Stimulated activated naive CD8-positive, alpha-beta T cell treated with anti-CD3 and anti-CD28 coated beads, Interleukin-15, amount 100 ng/mL, for 72 hours (primary cell): ENCODE data around the gene HSPBP1.

Source experiments
- ATAC-seq: fragments of 150-1000 bp; cut with Tn5 transposase; 2 replicates; pipeline ENCODE4 v1.10.0; 2021; ENCODE audit warnings: mild to moderate bottlenecking, moderate library complexity
- DNase-seq, 2 donors: peaks; one replicate each; pipeline ENCODE4 v3.0.0; 2021 to 2022
- H3K27ac Mint-ChIP-seq, 2 donors: one replicate each; pipeline ENCODE4 v1.8.0; 2022; ENCODE audit warnings: mild to moderate bottlenecking in 2 of 2, mixed read lengths in 2 of 2, moderate library complexity in 2 of 2
- H3K27me3 Mint-ChIP-seq: one replicate; pipeline ENCODE4 v1.8.0; 2022; ENCODE audit warnings: mixed read lengths
- H3K4me1 Mint-ChIP-seq: one replicate; pipeline ENCODE4 v1.8.0; 2022; ENCODE audit warnings: mild to moderate bottlenecking, mixed read lengths
- H3K4me3 Mint-ChIP-seq, 2 donors: one replicate each; pipeline ENCODE4 v1.8.0; 2022; ENCODE audit warnings: mild to moderate bottlenecking in 2 of 2, mixed read lengths in 2 of 2, moderate library complexity in 1 of 2
- H3K9me3 Mint-ChIP-seq, 2 donors: one replicate each; pipeline ENCODE4 v1.8.0; 2022; ENCODE audit warnings: mixed read lengths in 2 of 2

Gene HSPBP1

DNA sequence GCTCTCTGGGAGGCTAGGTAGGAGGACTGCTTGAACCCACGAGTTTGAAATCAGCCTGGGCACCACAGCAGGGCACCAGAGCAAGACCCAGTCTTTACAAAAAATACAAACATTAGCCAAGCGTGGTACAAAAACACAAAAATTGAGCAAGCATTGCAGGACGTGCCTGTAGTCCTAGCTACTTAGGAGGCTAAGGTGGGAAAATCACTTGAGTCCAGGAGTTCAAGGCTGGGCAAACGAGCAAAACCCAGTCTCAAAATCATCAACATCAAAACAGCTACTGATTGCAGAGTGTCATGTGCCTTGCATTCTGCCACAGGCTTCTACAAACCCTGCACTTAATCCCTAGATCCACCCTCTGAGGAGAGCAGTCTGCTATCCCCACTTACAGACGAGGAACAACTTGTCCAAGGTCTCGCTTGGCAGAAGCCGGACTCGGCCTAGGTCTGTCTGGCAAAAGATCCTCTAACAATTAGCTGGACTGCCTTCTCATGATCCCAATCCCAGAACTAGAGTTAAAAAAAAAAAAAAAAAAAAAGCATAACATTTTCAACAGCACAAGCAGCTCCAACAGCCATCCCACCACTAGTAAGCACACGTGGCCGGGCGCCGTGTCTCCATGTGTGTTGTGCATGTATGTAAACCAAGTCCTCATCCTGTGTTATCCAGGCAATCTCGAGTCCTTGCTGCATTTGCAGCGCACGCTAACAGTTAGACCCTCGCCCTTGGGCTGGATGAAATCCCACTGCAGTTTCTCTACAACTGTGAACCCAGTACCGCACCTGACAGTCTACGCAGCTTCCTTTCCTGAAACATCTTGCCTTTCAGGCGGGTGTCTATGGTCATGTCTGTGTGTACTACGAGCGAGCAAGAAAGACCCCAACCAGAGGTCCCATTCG lies 23.1 kb downstream of the HSPBP1 start:
- H3K4me3 Mint-ChIP-seq = peak overlapping the region; percentile 97 to 99
- DNase-seq = no peak
- peak overlapping the region; percentile 98 to 99 for H3K27ac Mint-ChIP-seq
- H3K9me3 Mint-ChIP-seq = no peaks in the 10 kb centered on the region
- peaks cover 59% of the 10 kb centered on the region for H3K4me1 Mint-ChIP-seq
- ATAC-seq = no peak
- H3K27me3 Mint-ChIP-seq = no peaks in the 10 kb centered on the region

DNA sequence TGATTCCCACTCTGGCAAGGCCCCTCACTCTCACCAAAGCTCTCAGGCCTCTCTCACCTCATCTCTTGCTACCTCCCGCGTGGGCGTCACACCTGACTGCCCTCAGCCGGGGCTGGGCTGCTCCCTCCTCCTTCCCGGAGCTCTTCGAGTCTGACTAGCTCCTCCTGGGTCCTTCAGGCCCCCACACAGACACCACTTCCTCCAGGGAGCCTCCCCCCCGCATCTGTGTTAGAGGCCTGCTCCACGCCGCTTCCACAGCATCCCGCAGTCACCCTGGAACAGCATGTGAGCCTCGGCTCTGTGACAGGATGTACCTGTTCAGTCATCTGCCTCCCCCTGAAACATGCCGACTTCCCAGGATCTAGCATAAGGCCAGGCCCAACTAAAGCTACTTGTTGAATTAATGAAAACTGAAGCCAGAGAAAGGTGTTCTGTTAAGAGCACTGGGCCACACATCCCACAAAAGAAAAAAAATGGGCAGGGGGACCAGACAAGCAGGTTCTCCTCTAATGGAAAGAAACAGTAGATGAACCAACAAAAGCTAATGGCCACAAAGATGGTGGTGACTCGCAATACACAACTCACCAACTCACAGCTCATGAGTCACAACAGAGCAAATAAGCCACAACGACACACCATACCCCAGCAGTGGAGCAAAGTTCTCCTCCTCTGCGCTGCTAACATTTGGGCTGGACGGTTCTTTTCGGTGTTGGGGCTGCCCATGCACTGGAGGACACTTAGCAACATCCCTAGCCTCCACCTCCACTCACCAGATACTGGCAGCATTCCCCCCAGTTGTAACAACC lies 24.1 kb downstream of the HSPBP1 start:
- Mint-ChIP-seq H3K4me3 (peak overlapping the region; percentile 97 to 99), H3K4me1 (peaks cover 69% of the 10 kb centered on the region), H3K27ac (peak overlapping the region; percentile 98 to 99), H3K9me3 (no peaks in the 10 kb centered on the region), H3K27me3 (no peaks in the 10 kb centered on the region)
- ATAC-seq (peak; percentile 24), DNase-seq (peak; percentile 20 to 74)

DNA sequence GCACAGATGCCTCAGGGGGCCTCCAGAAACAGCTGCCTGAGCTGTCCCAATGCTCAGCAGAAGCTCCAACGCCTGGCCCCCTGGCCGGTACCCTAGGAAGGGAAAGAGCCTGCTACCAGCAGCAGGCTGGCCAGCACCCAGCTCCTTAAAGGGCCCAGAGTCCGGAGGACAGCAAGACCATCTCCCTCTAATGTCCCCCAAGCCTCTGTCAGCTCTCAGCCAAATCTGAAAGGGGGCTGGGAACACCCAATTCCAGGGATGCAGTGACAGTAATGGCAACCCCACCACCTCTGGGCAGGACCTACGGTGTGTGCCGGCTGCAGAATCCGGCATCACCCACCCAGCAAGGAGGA lies 25.3 kb downstream of the HSPBP1 start:
- Mint-ChIP-seq H3K4me1 (peaks cover 71% of the 10 kb centered on the region), H3K27ac (peak overlapping the region; percentile 98 to 99), H3K9me3 (no peaks in the 10 kb centered on the region), H3K4me3 (peak overlapping the region; percentile 97 to 99), H3K27me3 (no peaks in the 10 kb centered on the region)
- DNase-seq (no peak), ATAC-seq (no peak)

DNA sequence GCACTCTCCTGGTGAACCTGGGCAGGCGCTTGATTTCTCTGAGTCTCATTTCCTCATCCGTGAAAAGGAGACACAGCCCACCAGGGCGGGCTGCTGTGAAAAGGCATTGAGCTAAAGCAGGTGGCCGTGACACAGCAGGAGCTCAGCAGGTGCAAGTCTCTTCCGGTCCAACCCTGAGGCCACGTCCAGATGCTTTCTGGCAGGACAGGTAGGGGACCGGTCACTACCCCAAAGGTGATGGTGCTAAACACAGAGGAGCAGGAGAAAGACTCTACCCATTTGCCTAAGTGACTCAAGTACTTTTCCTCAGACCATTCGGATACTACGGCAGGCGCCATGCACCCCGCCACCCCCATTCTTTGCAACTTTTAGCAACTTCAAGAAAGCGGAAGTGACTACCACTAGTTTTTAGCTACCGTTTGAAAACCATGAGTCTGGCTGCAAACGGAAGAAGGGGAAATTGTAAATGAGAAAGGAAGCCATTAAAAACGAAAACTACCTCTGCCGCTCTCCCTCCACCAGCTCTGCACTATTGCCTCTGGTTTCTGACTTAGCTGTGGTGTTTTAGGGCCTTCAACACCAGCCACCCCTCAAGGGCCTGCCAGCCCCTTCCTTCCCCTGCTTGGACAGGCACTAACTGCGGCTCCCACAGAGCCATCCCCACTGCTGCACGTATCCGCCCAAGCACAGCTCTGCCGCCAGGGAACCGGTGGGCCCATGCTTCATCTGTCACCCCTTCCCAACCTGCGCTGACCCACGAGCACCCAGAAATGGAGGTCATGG lies 25.9 kb downstream of the HSPBP1 start:
- ATAC-seq (peak; percentile 44), DNase-seq (peak; percentile 58 to 68)
- Mint-ChIP-seq H3K9me3 (no peaks in the 10 kb centered on the region), H3K4me3 (peak overlapping the region; percentile 97 to 99), H3K27me3 (no peaks in the 10 kb centered on the region), H3K27ac (peak overlapping the region; percentile 98 to 99), H3K4me1 (peaks cover 72% of the 10 kb centered on the region)

DNA sequence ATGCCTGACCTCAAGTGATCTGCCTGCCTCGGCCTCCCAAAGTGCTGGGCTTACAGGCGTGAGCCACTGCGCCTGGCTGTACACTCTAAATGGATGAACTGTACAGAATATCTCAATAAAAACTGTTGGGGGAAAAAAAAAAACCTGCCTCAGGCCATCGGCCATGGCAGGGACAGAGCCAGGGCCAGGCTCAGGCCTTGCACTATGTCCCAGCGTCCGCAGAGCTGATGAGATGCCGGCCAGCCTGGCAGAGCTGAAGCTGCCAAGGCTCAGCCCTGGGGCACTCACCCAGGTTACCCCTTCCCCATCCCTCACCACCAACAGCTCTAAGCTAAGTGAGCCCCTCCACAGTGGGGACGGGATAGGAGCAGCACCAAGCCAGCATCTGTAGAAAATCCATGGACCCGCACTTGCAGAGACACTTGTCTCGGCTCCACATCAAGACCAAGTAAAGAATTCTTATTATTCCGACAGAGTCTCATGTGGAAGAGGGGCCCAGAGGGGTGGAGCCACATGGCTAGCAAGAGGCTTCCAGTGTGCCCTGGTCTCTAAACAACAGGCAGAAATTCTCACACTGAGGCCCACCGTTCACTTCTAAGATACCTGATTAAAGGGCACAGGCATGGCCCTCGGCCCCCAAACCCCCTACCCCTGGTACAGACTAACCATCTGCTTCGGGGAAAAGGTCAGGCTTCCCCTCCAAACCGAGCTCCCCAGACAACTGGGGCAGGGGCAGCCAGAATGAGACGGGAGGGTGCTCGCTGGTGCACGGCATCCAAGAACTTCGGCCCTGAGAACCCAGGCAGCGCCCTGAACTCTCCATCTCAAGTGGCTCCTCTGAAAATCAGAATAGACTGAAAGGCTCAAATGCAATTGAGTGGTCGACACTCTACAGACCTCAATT lies 26.9 kb downstream of the HSPBP1 start:
- ATAC-seq = no peak
- H3K27me3 Mint-ChIP-seq = no peaks in the 10 kb centered on the region
- H3K4me3 Mint-ChIP-seq = peak overlapping the region; percentile 97 to 99
- DNase-seq = no peak
- H3K4me1 Mint-ChIP-seq = peaks cover 82% of the 10 kb centered on the region
- no peaks in the 10 kb centered on the region for H3K9me3 Mint-ChIP-seq
- H3K27ac Mint-ChIP-seq = peak overlapping the region; percentile 98 to 99

DNA sequence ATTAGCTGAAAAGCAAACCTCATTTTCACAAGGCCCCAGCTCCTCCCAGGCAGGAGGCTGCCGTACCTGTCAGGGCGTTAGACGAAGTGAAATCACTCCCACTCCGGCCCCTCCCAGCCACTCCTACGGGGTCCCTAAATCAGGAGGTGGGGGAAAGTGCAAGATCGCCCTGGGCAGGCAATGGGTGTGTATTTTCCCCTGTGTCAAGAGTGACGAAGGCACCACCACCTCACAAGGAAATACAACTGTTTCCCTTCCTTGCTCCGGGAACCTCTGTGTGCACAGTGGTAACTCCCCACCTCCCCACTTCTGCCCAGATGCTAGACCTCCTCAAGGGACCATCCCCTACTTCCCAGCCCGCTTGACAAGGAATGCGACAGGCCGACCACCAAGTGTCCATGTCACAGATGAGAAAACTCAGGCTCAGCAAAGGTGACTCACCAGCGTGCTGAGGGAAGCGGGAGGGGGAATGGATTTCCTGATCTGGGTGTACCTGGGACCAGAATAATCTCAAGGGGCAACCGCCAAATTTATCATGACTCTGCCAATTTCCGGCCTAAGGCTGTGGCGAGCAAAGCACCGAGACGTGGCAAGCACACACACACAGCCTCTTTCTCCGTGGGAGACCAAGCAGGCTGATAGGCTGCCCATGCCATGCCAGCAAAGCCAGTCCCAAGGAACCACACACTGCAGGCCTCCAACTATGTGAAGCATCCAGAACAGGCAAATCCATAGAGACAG lies 28.4 kb downstream of the HSPBP1 start:
- Mint-ChIP-seq H3K27ac (peak overlapping the region; percentile 65 to 96), H3K4me3 (peak overlapping the region; percentile 88 to 99), H3K9me3 (no peaks in the 10 kb centered on the region), H3K4me1 (peaks cover 75% of the 10 kb centered on the region), H3K27me3 (no peaks in the 10 kb centered on the region)
- peak in 1 of 2 donors; percentile 57 for DNase-seq
- ATAC-seq = peak; percentile 56

DNA sequence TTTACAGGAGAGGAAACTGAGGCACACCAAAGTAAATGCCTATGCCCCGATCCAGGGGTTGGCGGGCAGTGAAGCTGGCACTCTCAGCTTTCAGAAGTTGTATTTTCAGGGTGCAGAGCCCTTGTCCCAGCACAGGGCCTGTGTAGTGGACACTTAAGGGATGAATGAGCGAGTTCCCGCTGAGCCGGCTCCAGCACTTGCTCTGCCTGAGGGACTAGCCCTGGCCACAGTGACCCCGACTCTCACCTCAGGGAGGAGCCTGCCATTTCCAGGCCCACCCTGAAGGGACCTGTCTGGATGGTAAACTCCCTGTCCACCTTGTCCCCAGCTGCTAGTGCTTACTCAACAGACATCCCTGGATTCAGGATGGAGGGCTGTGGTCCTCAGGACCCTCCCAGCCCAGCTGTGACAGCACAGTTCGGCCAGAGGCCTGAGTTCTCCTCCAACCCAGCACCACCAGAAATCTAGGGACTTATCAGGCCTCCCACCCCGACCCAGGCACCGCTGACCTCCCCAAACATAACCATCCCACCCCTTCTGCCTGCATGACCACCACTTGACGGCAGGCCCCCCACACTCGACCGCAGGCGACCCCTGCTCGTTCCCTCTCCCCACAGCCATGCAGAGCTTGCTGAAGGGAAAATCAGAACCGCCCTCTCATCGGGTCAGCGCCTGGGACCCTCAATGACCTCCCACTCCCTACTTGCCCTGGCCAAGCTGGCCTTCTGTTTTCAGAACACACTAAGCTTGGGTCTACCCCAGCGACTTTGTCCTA lies 29.5 kb downstream of the HSPBP1 start:
- peak overlapping the region; percentile 77 to 87 for H3K27ac Mint-ChIP-seq
- H3K9me3 Mint-ChIP-seq = no peaks in the 10 kb centered on the region
- peak overlapping the region; percentile 88 to 99 for H3K4me3 Mint-ChIP-seq
- peaks cover 70% of the 10 kb centered on the region for H3K4me1 Mint-ChIP-seq
- H3K27me3 Mint-ChIP-seq = no peaks in the 10 kb centered on the region
- ATAC-seq (no peak), DNase-seq (no peak)

DNA sequence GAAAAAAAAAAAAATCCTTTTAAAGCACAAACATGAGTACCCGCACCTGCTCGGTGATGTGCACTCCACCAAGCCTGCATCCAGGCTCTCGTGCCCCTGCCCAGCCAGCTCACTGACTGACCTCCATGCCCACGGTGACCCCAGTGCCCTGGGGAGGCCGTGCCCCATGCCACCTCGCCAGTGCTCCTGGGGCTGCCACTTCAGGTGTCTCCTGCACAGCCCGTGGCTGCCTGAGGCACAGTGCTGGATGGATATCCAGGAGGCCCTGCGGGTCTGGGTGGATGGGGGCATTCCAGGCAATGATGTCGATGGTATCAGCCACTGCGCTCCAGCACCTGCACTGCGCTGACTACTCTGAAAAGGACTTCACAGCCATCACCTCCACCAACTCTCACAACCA lies 30.1 kb downstream of the HSPBP1 start:
- Mint-ChIP-seq H3K4me1 (peaks cover 68% of the 10 kb centered on the region), H3K4me3 (no peak overlapping the region), H3K27ac (no peak overlapping the region), H3K9me3 (no peaks in the 10 kb centered on the region), H3K27me3 (no peaks in the 10 kb centered on the region)
- ATAC-seq (no peak), DNase-seq (no peak)

DNA sequence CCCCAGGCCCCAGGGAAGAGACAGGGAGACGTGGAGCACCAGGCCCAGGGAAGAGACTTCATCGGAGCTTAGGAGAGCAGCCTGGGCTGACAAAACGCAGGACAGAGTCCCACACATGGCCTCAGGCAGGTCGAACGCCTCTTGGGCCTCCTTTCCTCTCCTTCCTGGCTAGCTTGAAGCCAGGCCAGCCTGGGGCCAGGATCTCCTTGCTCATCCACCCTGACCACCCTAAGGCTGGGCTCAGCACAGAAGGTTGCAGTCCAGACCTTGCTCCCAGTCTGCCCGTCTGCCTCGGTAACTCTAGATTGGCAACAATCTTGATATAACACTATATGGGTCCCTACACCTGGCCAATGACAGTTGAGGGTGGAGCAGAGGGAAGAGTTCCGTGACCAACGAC lies 31.2 kb downstream of the HSPBP1 start:
- peaks cover 71% of the 10 kb centered on the region for H3K4me1 Mint-ChIP-seq
- H3K27ac Mint-ChIP-seq = peak overlapping the region; percentile 68 to 93
- no peaks in the 10 kb centered on the region for H3K27me3 Mint-ChIP-seq
- H3K4me3 Mint-ChIP-seq = no peak overlapping the region
- DNase-seq = no peak
- no peaks in the 10 kb centered on the region for H3K9me3 Mint-ChIP-seq
- ATAC-seq = no peak

DNA sequence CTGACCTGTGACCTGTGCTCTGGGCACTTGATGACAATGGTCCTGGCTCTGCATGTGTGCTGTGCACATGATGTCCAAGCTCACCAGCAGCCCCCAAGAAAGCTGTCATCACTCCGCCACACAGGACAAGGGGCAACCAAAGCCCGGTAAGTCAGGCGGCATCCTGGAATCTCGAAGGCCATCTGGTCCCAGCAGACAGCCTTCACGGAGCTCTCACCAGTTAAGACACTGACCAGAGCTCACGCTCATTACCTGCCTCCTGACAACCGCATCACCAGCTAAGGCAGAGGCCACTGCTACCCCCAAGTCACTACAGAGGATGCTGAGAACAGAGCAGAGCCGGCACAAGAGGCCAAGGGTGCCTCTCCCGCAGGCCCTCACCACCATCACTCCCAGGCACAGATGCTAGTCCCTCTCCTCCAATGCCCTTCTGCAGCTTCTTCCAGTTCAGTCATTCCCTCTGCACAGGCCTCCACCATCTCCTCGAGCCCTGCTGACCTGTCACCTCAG lies 31.7 kb downstream of the HSPBP1 start:
- ATAC-seq = no peak
- Mint-ChIP-seq H3K27ac (peak overlapping the region in 1 of 2 donors; percentile 68), H3K9me3 (no peaks in the 10 kb centered on the region), H3K4me1 (peaks cover 66% of the 10 kb centered on the region), H3K4me3 (no peak overlapping the region), H3K27me3 (no peaks in the 10 kb centered on the region)
- DNase-seq = no peak

DNA sequence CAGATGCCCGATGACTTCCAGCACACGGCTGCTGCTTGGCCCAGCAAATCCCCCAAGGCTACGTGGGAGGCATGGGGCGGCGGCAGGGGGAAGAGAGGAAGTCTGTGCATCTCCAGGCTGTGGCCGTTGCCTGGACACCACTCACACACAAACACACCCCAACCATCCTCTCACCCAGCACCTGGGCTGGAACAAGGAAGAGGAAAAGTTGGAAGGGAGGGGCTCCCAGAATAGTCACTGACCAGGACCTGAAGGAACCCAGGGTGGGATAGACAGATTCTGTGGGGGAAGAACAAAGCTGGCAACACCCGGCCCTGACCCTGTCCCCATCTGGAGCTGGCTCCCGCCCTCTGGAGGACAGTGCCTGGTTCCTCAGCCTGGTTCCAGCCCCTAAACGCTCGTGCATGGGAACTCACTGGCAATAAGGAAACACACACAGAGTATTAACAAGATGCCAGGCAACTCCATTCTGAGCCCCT lies 32.2 kb downstream of the HSPBP1 start:
- no peak for DNase-seq
- Mint-ChIP-seq H3K27me3 (no peaks in the 10 kb centered on the region), H3K4me1 (peaks cover 64% of the 10 kb centered on the region), H3K4me3 (no peak overlapping the region), H3K9me3 (no peaks in the 10 kb centered on the region), H3K27ac (no peak overlapping the region)
- ATAC-seq = no peak

DNA sequence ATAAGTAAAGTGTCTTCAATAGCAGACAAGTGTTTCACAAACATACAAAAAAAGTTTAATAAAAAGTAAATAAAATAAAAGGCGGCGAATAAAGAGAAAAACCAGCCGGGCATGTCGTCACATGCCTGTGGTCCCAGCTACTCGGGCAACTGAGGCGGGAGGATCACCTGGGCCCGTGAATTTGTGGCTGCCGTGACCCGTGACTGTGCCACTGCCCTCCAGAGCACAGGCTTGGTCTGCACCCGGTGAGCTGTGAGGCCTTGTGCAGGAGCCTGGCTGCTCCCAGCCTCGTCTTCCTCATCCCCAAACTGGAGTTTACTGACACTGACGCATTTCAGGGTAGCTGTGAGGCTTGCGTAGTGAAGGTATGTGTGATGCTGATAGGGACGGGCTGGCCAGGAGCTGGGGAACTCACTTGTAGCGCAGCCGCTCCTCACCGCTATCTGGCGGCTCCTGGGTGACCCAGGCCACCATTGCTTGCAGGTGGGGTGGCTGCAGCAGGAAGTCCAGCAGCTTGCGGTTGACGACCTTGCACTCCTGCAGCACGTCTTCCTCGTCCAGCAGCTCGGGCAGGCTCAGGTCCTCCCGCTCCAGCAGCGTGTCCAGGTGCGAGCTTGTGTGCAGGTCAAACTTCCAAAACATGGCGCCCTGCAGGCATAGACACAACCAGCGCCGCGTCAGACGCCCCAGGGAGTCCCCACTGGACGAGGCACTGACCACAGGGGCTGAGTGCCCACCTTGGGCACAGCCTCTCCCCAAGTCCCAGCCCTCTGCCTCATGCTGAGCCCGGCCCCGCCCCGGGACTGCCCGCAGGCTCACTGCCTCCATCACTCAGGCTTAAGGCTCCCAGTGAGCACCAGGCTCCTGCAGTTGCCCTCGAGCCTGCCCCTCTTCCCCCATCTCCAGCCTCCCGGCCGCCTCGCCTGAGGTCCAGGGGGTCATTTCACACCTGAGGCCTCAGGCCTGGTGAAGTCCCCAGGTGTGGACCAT lies 33.2 kb downstream of the HSPBP1 start:
- no peaks in the 10 kb centered on the region for H3K27me3 Mint-ChIP-seq
- no peaks in the 10 kb centered on the region for H3K9me3 Mint-ChIP-seq
- H3K4me1 Mint-ChIP-seq = peaks cover 58% of the 10 kb centered on the region
- ATAC-seq (no peak), DNase-seq (no peak)
- H3K27ac Mint-ChIP-seq = peak overlapping the region in 1 of 2 donors; percentile 25
- H3K4me3 Mint-ChIP-seq = no peak overlapping the region
